HepG2 (cell line): ENCODE data around the gene DUSP12. TPM values are rescaled to one million over a fixed set of nuclear protein-coding genes. Genes with fewer than 3 reads are reported as not detected.

ENCODE experiments used
- ATF7 ChIP-seq, 2 experiments: fragments of 450-650 bp in 1 of 2; sonication (generic) in 1 of 2; formaldehyde crosslinking in 1 of 2; IDR thresholded peaks; 2 replicates each; pipeline versions ENCODE4 v1.4.0 to v1.6.1; 2016 to 2020; ENCODE audit warnings: antibody characterized with exemption in 1 of 2, mild to moderate bottlenecking in 1 of 2, missing genetic modification reagents in 1 of 2
- GABPB1 ChIP-seq: IDR thresholded peaks from 2 replicates; pipeline ENCODE4 v1.6.1; 2016; ENCODE audit warnings: mild to moderate bottlenecking, missing genetic modification reagents, moderate library complexity, missing compliant biosample characterization
- HCFC1 ChIP-seq: fragments of 150-350 bp; IDR thresholded peaks from 2 replicates; pipeline ENCODE4 v1.6.1; 2014; ENCODE audit warnings: low read depth, low read length
- NR2C2 ChIP-seq: sonication (generic); formaldehyde crosslinking; IDR thresholded peaks from 2 replicates; pipeline ENCODE4 v1.4.0; 2020; ENCODE audit warnings: missing genetic modification reagents, mild to moderate bottlenecking, moderate library complexity, borderline replicate concordance
- PHF5A ChIP-seq: IDR thresholded peaks from one replicate; pipeline ENCODE4 v1.6.1; 2018; ENCODE audit warnings: low read depth, missing genetic modification reagents; ENCODE audit not compliant: unreplicated experiment
- PRDM10 ChIP-seq: sonication (generic); formaldehyde crosslinking; IDR thresholded peaks from 2 replicates; pipeline ENCODE4 v1.4.0; 2020; ENCODE audit warnings: low read depth, missing genetic modification reagents
- SNRNP70 ChIP-seq: fragments of 200-400 bp; formaldehyde crosslinking; IDR thresholded peaks from 2 replicates; pipeline ENCODE4 v1.6.1; 2017; ENCODE audit warnings: mild to moderate bottlenecking, low read depth, low read length, moderate library complexity
- TOE1 ChIP-seq: sonication (generic); formaldehyde crosslinking; IDR thresholded peaks from 2 replicates; pipeline ENCODE4 v1.4.0; 2020; ENCODE audit warnings: mild to moderate bottlenecking, missing genetic modification reagents
- U2AF1 ChIP-seq: fragments of 200-400 bp; formaldehyde crosslinking; optimal IDR thresholded peaks from 2 replicates; pipeline ENCODE3; 2017; ENCODE audit warnings: mild to moderate bottlenecking, low read depth, low read length
- ZNF180 ChIP-seq: sonication (generic); formaldehyde crosslinking; IDR thresholded peaks from 2 replicates; pipeline ENCODE4 v1.4.0; 2020; ENCODE audit warnings: low read depth, missing genetic modification reagents, borderline replicate concordance
- ZNF232 ChIP-seq: sonication (generic); formaldehyde crosslinking; IDR thresholded peaks from 2 replicates; pipeline ENCODE4 v1.4.0; 2020; ENCODE audit warnings: missing genetic modification reagents, borderline replicate concordance
- ZNF251 ChIP-seq: sonication (generic); formaldehyde crosslinking; IDR thresholded peaks from 2 replicates; pipeline ENCODE4 v1.9.0; 2021; ENCODE audit warnings: mild to moderate bottlenecking, missing genetic modification reagents
- ZNF432 ChIP-seq: sonication (generic); formaldehyde crosslinking; IDR thresholded peaks from 2 replicates; pipeline ENCODE4 v1.5.0; 2020; ENCODE audit warnings: missing genetic modification reagents, mild to moderate bottlenecking, borderline replicate concordance
- ZNF556 ChIP-seq: sonication (generic); formaldehyde crosslinking; IDR thresholded peaks from 2 replicates; pipeline ENCODE4 v1.4.0; 2020; ENCODE audit warnings: mild to moderate bottlenecking, missing genetic modification reagents, borderline replicate concordance
- ZNF709 ChIP-seq: sonication (generic); formaldehyde crosslinking; IDR thresholded peaks from 2 replicates; pipeline ENCODE4 v1.5.0; 2020; ENCODE audit warnings: mild to moderate bottlenecking, missing genetic modification reagents
- polyA plus RNA-seq, 8 experiments: library from polyadenylated mRNA; depleted of rRNA in 3 of 8; stranded (reverse) in 7 of 8; unstranded in 1 of 8; fragments of >200 nt; fragmentation: Illumina TruSeq in 4 of 8; extraction: Trizol in 4 of 8; gene quantifications; 2 replicates each; pipeline versions ENCODE4 v1.2.1 to v1.2.3, GENCODE V29; 2011 to 2016; ENCODE audit warnings: low read depth in 4 of 8, missing spikeins in 1 of 8, mixed read lengths in 1 of 8; ENCODE audit not compliant: insufficient read depth in 1 of 8
- total RNA-seq, 5 experiments: library from RNA; depleted of rRNA; stranded (reverse); fragments of >200 nt; fragmentation: Illumina TruSeq; extraction: Trizol; gene quantifications; 2 replicates each; pipeline ENCODE4 v1.2.3, GENCODE V29; 2016; ENCODE audit warnings: low read depth in 1 of 5
- TF ChIP-seq, protein P1 (sequence below): sonication (generic); formaldehyde crosslinking; IDR thresholded peaks from 2 replicates; pipeline ENCODE4 v1.8.0; 2022; ENCODE audit warnings: missing genetic modification reagents, low read depth, mild to moderate bottlenecking, borderline replicate concordance
- TF ChIP-seq, protein P2 (sequence below): IDR thresholded peaks from 2 replicates; pipeline ENCODE4 v1.6.1; 2012; ENCODE audit warnings: low read depth, low read length, improper control_type of control experiment
- TF ChIP-seq, protein P3 (sequence below): sonication (generic); formaldehyde crosslinking; conservative IDR thresholded peaks from 2 replicates; pipeline ENCODE4 v1.4.0; 2020; ENCODE audit warnings: missing genetic modification reagents
- TF ChIP-seq, protein P4 (sequence below): sonication (generic); formaldehyde crosslinking; IDR thresholded peaks from 2 replicates; pipeline ENCODE4 v1.4.0; 2020; ENCODE audit warnings: missing genetic modification reagents, borderline replicate concordance

Gene DUSP12
- total and polyA plus RNA-seq, 2 of the 13 experiments (the other 11 are each of a cell fraction or from before 2014, with no cell fraction given), result 36.7 to 37.1 TPM

DNA sequence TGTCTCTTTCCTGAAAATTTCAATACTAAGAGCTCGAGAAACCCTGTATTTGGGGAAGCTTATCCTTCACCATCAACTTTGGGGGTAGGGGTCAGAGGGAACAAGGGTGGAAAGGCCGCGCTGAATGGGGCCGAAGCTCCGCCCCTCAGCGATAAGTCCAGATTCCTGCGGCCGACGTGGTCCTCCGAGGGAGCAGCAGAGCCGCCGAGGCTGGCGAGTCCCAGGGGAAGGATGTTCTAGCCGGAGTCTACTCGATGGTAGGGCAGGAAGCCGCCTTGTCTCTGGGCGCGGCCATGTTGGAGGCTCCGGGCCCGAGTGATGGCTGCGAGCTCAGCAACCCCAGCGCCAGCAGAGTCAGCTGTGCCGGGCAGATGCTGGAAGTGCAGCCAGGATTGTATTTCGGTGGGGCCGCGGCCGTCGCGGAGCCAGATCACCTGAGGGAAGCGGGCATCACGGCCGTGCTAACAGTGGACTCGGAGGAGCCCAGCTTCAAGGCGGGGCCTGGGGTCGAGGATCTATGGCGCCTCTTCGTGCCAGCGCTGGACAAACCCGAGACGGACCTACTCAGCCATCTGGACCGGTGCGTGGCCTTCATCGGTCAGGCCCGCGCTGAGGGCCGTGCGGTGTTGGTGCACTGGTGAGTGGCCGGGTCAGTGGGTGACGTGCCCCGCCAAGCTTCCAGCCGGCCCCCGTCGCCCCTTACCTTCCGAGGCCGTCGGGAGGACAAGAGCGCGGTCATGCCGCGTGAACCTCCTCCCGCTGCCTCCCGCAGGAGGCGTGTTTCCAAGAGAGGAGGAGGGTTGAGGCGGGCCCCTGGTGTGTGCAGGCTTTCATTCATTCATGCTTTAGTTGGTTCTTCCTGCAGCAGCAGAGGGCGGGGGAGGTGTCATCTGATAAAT, at the start of gene DUSP12 (continued):
- TF ChIP-seq, protein P1, sequence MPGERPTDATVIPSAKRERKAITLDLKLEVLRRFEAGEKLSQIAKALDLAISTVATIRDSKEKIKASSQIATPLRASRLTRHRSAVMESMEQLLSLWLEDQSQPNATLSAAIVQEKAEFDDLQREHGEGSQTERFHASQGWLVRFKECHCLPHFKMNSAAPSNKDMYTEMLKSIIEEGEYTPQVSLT (CRISPR knock-in tag), result no peak
- TF ChIP-seq TOE1 (CRISPR knock-in tag) (0 out of 2 replicates have a peak, but pooled peaks have one; percentile 23), NR2C2 (CRISPR knock-in tag) (peak; percentile 42), SNRNP70 (no peak), ZNF556 (CRISPR knock-in tag) (peak; percentile 30; the same call in 1 of the 2 replicates), PHF5A (CRISPR knock-in tag) (no peak), ZNF251 (0 out of 2 replicates have a peak, but pooled peaks have one; percentile 8), ZNF232 (CRISPR knock-in tag) (no peak; the same call in 1 of the 2 replicates), ZNF180 (no peak), ZNF709 (CRISPR knock-in tag) (peak; percentile 97), ZNF432 (CRISPR knock-in tag) (no peak), GABPB1 (CRISPR knock-in tag) (peak; percentile 93), PRDM10 (CRISPR knock-in tag) (0 out of 2 replicates have a peak, but pooled peaks have one; percentile 41), ATF7 (IDR thresholded peaks at IDR 0.05) (no peak), ATF7 (CRISPR knock-in tag; IDR thresholded peaks at IDR 0.05) (peak; percentile 66; the same call in 1 of the 2 replicates), U2AF1 (no peak), HCFC1 (peak; percentile 56; the same call in 1 of the 2 replicates)
- TF ChIP-seq, protein P2, sequence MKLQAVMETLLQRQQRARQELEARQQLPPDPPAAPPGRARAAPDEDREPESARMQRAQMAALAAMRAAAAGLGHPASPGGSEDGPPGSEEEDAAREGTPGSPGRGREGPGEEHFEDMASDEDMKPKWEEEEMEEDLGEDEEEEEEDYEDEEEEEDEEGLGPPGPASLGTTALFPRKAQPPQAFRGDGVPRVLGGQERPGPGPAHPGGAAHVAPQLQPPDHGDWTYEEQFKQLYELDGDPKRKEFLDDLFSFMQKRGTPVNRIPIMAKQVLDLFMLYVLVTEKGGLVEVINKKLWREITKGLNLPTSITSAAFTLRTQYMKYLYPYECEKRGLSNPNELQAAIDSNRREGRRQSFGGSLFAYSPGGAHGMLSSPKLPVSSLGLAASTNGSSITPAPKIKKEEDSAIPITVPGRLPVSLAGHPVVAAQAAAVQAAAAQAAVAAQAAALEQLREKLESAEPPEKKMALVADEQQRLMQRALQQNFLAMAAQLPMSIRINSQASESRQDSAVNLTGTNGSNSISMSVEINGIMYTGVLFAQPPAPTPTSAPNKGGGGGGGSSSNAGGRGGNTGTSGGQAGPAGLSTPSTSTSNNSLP, result no peak
- TF ChIP-seq, protein P3, sequence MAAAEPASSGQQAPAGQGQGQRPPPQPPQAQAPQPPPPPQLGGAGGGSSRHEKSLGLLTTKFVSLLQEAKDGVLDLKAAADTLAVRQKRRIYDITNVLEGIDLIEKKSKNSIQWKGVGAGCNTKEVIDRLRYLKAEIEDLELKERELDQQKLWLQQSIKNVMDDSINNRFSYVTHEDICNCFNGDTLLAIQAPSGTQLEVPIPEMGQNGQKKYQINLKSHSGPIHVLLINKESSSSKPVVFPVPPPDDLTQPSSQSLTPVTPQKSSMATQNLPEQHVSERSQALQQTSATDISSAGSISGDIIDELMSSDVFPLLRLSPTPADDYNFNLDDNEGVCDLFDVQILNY (CRISPR knock-in tag), result no peak; the same call in 1 of the 2 replicates
- TF ChIP-seq, protein P4, sequence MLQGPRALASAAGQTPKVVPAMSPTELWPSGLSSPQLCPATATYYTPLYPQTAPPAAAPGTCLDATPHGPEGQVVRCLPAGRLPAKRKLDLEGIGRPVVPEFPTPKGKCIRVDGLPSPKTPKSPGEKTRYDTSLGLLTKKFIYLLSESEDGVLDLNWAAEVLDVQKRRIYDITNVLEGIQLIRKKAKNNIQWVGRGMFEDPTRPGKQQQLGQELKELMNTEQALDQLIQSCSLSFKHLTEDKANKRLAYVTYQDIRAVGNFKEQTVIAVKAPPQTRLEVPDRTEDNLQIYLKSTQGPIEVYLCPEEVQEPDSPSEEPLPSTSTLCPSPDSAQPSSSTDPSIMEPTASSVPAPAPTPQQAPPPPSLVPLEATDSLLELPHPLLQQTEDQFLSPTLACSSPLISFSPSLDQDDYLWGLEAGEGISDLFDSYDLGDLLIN (CRISPR knock-in tag), result no peak
